Measurements from ENCODE around the gene IL4I1. TPM values are rescaled to one million over a fixed set of nuclear protein-coding genes. Genes with fewer than 3 reads are reported as not detected.
A peak's percentile ranks its signal among the peaks of the same experiment; 100 is the strongest.

Gene IL4I1
- total and polyA plus RNA-seq, 2 of the 4 experiments (the other 2 are of a cell fraction) = 0.31 to 0.36 TPM

- TF ChIP-seq RFX5 (IDR thresholded peaks at IDR 0.05; ENCODE audit: low read depth, low read length) (no peak), FOS (IDR thresholded peaks at IDR 0.05; ENCODE audit: low read depth, low read length) (no peak)
Measured at GRCh38 chr19:49890349-49891311, 6.1 kb downstream of the IL4I1 start (continued).

GRCh38 chr19:49889687-49890348 lies 6.9 kb downstream of the IL4I1 start:
- no peaks in the 10 kb centered on the region for H3K9me1 ChIP-seq (ENCODE audit: insufficient read depth, low read length)
- H4K8ac ChIP-seq (ENCODE audit: low read depth in 2 of 2, low read length in 2 of 2) = no peak overlapping the region
- no peak overlapping the region for H3K18ac ChIP-seq (ENCODE audit: low read depth, low read length)
- 33% methylated on average over 51 of the region's 71 CpGs; no CpG with 5 or more reads in 1 of the 2 experiments for whole genome bisulfite sequencing, 2 experiments (ENCODE audit: extremely low coverage in 2 of 2, insufficient read length in 1 of 2)
- peaks cover 12% of the 10 kb centered on the region; the same call in 1 of the 2 replicates for H3K36me3 ChIP-seq (ENCODE audit: control insufficient read depth, insufficient read depth, low read length)
- peaks cover 8% of the 10 kb centered on the region; the same call in 1 of the 2 replicates for H3K27me3 ChIP-seq (ENCODE audit: control insufficient read depth, insufficient read depth, low read length)
- no peak overlapping the region for H3K14ac ChIP-seq (replicated peaks; ENCODE audit: low read depth, low read length)
- peak overlapping the region; percentile 6; the same call in 1 of the 2 replicates for H3K4me3 ChIP-seq (ENCODE audit: insufficient read depth, low read depth, low read length)
- H3K79me1 ChIP-seq (ENCODE audit: low read depth in 1 of 2, low read length in 2 of 2) = no peaks in the 10 kb centered on the region
- no peak overlapping the region for H2BK120ac ChIP-seq (ENCODE audit: low read depth, low read length)
- peak overlapping the region; percentile 87 for H2AFZ ChIP-seq (replicated peaks; ENCODE audit: low read length, poor library complexity)
- H2BK5ac ChIP-seq (ENCODE audit: low read depth, low read length, poor library complexity, severe bottlenecking) = no peak overlapping the region
- H3K23ac ChIP-seq (ENCODE audit: low read depth, low read length) = no peak overlapping the region
- H3K56ac ChIP-seq (ENCODE audit: extremely low read depth, insufficient read depth, low read length) = no peak overlapping the region
- no peak overlapping the region for H2BK20ac ChIP-seq (ENCODE audit: low read depth, low read length)
- H3K9ac ChIP-seq (ENCODE audit: low read depth, low read length) = no peak overlapping the region
- in situ Hi-C loops (cut with MboI; ENCODE audit: low sequenced_read_pairs) = no loop called here
- ATAC-seq (ENCODE audit: low read depth) = peak; percentile 45
- H2AK5ac ChIP-seq (ENCODE audit: low read depth, low read length) = no peak overlapping the region
- H3K4me2 ChIP-seq (ENCODE audit: low read depth, low read length) = peak overlapping the region; percentile 21
- peak; percentile 61 for DNase-seq
- H3K4me1 ChIP-seq (ENCODE audit: control insufficient read depth, insufficient read depth, low read length) = peaks cover 2% of the 10 kb centered on the region; the same call in 1 of the 2 replicates
- H4K5ac ChIP-seq (ENCODE audit: low read depth, low read length) = no peak overlapping the region
- H2BK15ac ChIP-seq (ENCODE audit: low read depth, low read length) = no peak overlapping the region
- peak overlapping the region; percentile 22 for H2AK9ac ChIP-seq (replicated peaks; ENCODE audit: low read depth, low read length, poor library complexity)
- intact Hi-C loops (cut with micrococcal nuclease) = no loop called here
- no peak overlapping the region for H4K91ac ChIP-seq (ENCODE audit: insufficient read depth, low read depth, low read length)
- CTCF ChIA-PET = interaction anchor here (0.5 kb wide), 1 partner anchor 42 kb away, joined by 3 read pairs; no protein-coding TSS in a partner anchor
- POLR2A ChIA-PET (ENCODE audit: unreplicated experiment) = no interaction called here
- no TSS peak for BruUV-seq (replicated peaks)
- H3K27ac ChIP-seq (ENCODE audit: insufficient read depth, low read length) = no peak overlapping the region
- dilution Hi-C loops (cut with HindIII; ENCODE audit: low sequenced_read_pairs, unreplicated experiment) = no loop called here
- H3K4ac ChIP-seq (ENCODE audit: low read depth, low read length) = no peak overlapping the region
- no peaks in the 10 kb centered on the region for H3K9me3 ChIP-seq (ENCODE audit: control insufficient read depth, insufficient read depth, low read length)
- H4K20me1 ChIP-seq (ENCODE audit: insufficient read depth, low read length) = no peaks in the 10 kb centered on the region
- TF ChIP-seq MAFK (IDR thresholded peaks at IDR 0.05; ENCODE audit: low read depth, low read length) = no peak
- TF ChIP-seq BHLHE40 (IDR thresholded peaks at IDR 0.05; ENCODE audit: low read depth, low read length) = no peak
- TF ChIP-seq CEBPB (IDR thresholded peaks at IDR 0.05; ENCODE audit: low read depth, low read length) = no peak
- TF ChIP-seq MAZ (IDR thresholded peaks at IDR 0.05; ENCODE audit: borderline replicate concordance, low read depth, low read length) = no peak
- TF ChIP-seq FOS (IDR thresholded peaks at IDR 0.05; ENCODE audit: low read depth, low read length) = no peak
- TF ChIP-seq RAD21 (IDR thresholded peaks at IDR 0.05; ENCODE audit: low read length) = peak; percentile 41
- TF ChIP-seq CTCF (conservative IDR thresholded peaks at IDR 0.05; ENCODE audit: low read depth, low read length) = peak; percentile 66
- no peak for TF ChIP-seq NFE2L2 (IDR thresholded peaks at IDR 0.05; ENCODE audit: low read depth, low read length)
- TF ChIP-seq RCOR1 (IDR thresholded peaks at IDR 0.05; ENCODE audit: insufficient replicate concordance, low read length) = no peak
- no peak for TF ChIP-seq POLR2A (IDR thresholded peaks at IDR 0.05; ENCODE audit: low read depth, low read length)
- TF ChIP-seq MXI1 (IDR thresholded peaks at IDR 0.05; ENCODE audit: borderline replicate concordance, low read depth, low read length) = peak; percentile 70; the same call in 1 of the 2 replicates
